T47D (cell line): ENCODE measurements around the gene ANXA3.
A peak's percentile ranks its signal among the peaks of the same experiment; 100 is the strongest.

ENCODE experiments used
- DNase-seq, 2 experiments: peaks; one replicate each; pipeline versions ENCODE4 v3.0.0 to v3.0.0-alpha.2; 2011 to 2012; ENCODE audit warnings: low read depth in 1 of 2, low spot score in 1 of 2
- JUND ChIP-seq: IDR thresholded peaks from 2 replicates; pipeline ENCODE4 v1.6.1; 2012; ENCODE audit warnings: low read depth
- in situ Hi-C: cut with HindIII; loops from 2 replicates; pipeline ENCODE4 v1.10.0; 2016; ENCODE audit warnings: low sequenced_read_pairs, low pct_unique_long_range_greater_than_20kb

ANXA3 gene

DNA sequence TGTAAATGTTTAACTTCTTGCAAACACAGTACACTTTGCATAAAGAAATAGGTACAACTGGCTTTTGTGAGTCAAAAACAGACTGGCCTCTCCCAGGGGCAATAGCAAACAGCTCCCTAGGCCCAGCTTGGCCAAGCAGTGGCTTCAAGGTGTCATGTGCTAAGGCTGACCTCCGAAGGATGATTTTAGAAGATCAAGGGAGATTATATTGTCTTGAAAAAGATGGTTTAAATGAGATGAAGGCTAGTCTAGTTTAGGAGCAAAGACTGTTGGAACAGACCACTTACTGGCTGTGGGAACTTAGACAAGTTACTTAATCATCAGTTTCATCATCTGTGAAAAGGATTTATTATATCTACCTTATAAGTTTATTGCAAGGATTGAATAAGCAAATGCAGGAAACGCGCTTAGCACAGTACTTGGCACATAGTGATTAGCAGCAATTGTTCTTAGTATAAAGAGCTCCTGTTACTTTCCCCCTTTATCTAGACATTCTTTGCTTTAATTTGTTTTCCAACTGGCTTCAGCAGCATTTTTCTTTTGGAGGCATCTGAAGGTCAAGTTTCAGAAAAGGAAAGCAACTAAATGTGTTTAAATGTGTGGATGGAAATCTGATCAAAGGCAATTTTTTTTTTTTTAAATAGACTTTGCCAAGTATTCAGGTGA, 17.2 kb downstream of the ANXA3 start:
- no peak for TF ChIP-seq JUND
- DNase-seq: no peak
- in situ Hi-C loops: no loop called here

- in situ Hi-C loops: no loop called here
- peak; percentile 63 for TF ChIP-seq JUND
- DNase-seq: peak in 1 of 2 experiments; percentile 58
These were observed 17.8 kb downstream of the ANXA3 start for GRCh38 chr4:78569306-78569821.

DNA sequence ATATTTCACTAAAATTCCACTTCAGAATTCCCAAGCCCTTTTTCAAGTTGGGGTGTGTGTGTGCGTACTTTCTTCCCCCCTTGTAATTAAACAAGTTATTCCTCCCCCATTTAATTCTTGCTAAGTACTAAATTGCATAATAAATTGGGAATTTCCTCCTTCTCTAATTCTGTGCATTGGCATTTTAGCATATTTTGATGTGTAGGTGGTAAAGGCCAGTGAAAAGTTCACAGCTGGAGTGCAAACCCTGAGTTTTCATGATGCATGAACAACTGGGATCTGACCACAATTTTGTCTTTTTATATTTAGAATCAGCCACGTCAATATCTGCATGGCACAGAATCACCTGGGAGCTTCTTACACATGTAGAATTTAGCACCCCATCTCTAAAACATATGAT, 18.5 kb downstream of the ANXA3 start:
- no peak for TF ChIP-seq JUND
- in situ Hi-C loops: no loop called here
- no peak for DNase-seq

DNA sequence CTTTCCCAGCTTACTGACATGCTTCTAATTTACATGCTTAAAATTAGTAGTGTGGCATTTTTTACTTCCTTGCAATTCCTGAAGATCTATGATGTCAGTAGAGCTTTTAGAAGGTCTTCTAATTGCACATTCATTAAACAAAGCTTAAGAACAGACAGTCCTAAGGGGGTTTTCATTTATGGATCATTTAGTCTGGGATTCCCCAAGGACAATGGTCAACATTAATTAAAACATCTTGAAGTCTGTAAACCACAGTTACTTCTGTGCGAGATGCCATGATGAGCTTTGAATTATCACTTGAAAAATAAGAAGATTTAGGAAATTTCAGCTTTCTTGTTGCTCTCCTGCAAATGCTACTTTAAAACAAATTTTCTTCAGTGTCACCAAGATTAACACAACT, 20.2 kb downstream of the ANXA3 start:
- in situ Hi-C loops: no loop called here
- no peak for DNase-seq
- TF ChIP-seq JUND: no peak

DNA sequence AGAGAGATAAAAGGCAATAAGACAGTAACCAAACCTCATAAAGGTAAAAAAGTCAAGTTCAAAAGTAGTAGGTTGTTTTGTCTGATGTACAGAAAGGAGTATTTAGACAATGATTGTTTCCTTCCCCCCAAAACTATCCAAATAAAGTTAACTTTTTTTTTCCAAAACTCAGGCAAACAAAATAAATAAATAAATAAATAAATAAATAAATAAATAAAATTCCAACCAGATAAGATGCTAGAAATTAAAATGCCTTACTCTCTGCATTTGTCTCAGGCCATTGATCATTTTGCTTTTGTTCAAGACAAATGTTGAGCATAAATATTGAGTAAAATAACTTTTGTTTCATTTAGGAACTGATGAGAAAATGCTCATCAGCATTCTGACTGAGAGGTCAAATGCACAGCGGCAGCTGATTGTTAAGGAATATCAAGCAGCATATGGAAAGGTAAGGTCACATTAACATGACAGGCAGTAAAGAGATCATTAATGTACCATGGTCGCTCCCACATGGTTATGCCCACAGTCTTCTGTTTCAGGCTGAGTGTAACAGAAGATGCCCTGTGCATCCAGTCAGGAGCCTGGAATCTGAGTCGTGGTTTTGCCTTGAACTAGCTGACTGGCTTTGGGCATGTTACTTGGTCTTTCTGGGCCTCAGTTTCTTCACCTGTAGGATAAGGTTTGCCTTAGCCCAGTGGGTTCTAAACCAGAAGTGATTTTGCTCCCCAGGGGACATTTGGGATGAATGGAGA, 27.3 kb downstream of the ANXA3 start:
- TF ChIP-seq JUND: no peak
- in situ Hi-C loops: no loop called here
- DNase-seq: no peak

DNA sequence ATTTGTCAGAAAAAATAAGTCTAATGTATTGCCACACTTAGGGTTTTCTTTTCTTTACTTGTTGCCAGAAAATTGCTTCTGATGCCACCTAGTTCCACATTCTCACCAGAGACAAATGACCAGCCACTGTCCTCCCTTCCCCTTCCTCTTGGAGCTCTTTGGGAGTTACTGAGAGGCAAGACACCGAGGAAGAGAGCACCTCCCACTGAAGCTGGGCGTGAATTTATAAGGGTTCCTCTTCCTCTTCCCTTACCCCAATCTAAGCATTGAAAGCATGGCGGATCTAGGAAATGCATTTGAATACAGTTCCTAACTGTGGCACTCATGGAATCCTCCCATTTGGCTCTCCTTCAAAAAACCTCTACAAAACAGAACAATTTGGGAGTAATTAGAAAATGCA, 30.0 kb downstream of the ANXA3 start:
- no peak for DNase-seq
- TF ChIP-seq JUND: no peak
- in situ Hi-C loops: no loop called here

- in situ Hi-C loops: no loop called here
- DNase-seq: no peak
- TF ChIP-seq JUND: no peak
These were observed 33.4 kb downstream of the ANXA3 start for GRCh38 chr4:78584863-78585547.

GRCh38 chr4:78585633-78586032, 34.1 kb downstream of the ANXA3 start:
- DNase-seq: no peak
- TF ChIP-seq JUND: no peak
- in situ Hi-C loops: no loop called here

GRCh38 chr4:78588894-78589545, 37.5 kb downstream of the ANXA3 start:
- DNase-seq: no peak
- TF ChIP-seq JUND: no peak
- in situ Hi-C loops: no loop called here

GRCh38 chr4:78591404-78591803, 39.8 kb downstream of the ANXA3 start:
- no peak for DNase-seq
- TF ChIP-seq JUND: no peak
- in situ Hi-C loops: no loop called here

DNA sequence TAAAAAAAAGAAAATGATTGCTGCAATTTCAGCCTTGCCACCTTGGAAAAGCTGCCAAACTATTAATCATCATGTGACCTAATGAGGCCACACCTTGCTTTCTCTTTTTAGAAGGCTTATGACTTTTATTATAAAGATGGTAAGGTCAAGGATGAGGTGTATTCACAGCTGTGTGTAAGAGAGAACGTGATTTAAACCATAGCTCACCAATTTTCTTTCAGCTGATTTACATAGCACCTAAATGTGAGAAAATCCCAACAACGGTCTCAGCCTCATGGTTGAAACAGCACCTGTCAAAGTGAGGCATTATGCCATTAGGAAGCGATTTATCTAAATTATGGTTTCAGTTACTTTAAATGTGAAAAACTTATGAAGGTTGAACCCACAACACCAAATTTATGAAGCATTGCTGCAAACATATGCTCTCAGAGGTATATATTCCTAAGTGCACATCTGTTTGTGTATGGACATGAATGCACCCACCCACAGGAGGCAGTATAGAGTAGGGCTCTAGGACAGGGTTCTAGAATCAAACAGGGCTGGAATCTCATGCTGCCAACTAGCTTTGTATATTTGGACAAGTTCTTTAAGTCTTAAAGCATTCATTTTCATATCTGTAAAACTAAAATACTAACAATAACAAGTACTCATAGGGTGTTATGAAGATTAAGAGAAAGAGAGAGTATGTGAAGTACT, 40.7 kb downstream of the ANXA3 start:
- DNase-seq: peak in 1 of 2 experiments; percentile 9
- in situ Hi-C loops: no loop called here
- no peak for TF ChIP-seq JUND
